ENCODE data around the gene SH3RF2.

SH3RF2 gene

DNA sequence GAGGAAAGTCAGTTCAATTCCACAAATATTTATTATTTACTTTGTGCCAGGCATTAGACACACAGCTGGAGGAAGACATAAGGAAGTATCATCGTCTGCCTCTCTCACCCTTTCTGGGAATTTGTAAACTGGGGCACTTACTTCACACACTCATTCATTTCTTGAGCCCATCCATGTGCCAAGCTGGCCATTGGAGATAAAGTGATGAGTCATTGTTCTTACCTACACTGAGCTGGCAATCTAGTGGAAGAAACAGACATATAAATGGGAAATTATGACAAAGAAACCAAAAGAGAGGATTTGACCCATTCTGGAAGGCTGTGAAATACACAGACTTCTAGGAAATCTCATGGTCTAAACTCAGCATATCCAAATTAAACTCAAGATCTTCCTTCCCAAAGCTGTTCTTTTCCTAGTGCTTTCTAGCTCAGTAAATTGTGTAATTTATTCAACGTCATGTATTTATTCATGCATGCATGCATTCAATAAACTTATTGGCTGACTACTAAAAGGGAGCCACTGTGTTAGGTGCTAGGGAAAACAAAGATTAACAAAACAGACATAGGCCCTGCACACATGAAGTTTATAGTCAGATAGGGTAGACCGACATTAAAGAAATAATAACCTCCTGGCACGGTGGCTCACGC lies 65.3 kb downstream of the SH3RF2 start:
- TF ChIP-seq, protein P1, sequence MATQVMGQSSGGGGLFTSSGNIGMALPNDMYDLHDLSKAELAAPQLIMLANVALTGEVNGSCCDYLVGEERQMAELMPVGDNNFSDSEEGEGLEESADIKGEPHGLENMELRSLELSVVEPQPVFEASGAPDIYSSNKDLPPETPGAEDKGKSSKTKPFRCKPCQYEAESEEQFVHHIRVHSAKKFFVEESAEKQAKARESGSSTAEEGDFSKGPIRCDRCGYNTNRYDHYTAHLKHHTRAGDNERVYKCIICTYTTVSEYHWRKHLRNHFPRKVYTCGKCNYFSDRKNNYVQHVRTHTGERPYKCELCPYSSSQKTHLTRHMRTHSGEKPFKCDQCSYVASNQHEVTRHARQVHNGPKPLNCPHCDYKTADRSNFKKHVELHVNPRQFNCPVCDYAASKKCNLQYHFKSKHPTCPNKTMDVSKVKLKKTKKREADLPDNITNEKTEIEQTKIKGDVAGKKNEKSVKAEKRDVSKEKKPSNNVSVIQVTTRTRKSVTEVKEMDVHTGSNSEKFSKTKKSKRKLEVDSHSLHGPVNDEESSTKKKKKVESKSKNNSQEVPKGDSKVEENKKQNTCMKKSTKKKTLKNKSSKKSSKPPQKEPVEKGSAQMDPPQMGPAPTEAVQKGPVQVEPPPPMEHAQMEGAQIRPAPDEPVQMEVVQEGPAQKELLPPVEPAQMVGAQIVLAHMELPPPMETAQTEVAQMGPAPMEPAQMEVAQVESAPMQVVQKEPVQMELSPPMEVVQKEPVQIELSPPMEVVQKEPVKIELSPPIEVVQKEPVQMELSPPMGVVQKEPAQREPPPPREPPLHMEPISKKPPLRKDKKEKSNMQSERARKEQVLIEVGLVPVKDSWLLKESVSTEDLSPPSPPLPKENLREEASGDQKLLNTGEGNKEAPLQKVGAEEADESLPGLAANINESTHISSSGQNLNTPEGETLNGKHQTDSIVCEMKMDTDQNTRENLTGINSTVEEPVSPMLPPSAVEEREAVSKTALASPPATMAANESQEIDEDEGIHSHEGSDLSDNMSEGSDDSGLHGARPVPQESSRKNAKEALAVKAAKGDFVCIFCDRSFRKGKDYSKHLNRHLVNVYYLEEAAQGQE (IDR thresholded peaks at IDR 0.05; ENCODE audit: insufficient read depth in 1 of 2, low read depth in 2 of 2, low read length in 2 of 2), result no peak
- TF ChIP-seq FOXP2 (optimal IDR thresholded peaks at IDR 0.05; ENCODE audit: borderline replicate concordance, extremely low read depth, extremely low read length, insufficient read depth) (no peak), POLR2AphosphoS5 (IDR thresholded peaks at IDR 0.05; ENCODE audit: low read depth, low read length) (no peak), TAF1 (IDR thresholded peaks at IDR 0.05; ENCODE audit: borderline replicate concordance, insufficient read depth, low read length) (no peak), SIN3A (IDR thresholded peaks at IDR 0.05; ENCODE audit: borderline replicate concordance, insufficient read depth, low read length) (no peak)

DNA sequence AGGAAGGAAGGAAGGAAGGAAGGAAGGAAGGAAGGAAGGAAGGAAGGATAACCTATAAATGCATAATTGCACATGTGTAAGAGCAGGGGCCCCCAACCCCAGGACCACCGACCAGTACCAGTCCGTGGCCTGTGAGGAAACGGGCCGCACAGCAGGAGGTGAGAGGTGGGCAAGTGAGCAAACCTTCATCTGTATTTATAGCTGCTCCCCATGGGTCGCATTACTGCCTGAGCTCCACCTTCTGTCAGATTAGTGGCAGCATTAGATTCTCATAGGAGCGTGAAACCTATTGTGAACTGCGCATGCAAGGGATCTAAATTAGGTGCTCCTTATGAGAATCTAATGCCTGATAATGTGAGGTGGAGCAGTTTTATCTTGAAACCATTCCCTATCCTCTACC lies 66.1 kb downstream of the SH3RF2 start:
- no peak for TF ChIP-seq POLR2AphosphoS5 (IDR thresholded peaks at IDR 0.05; ENCODE audit: low read depth, low read length)
- TF ChIP-seq TAF1 (IDR thresholded peaks at IDR 0.05; ENCODE audit: borderline replicate concordance, insufficient read depth, low read length), result no peak

DNA sequence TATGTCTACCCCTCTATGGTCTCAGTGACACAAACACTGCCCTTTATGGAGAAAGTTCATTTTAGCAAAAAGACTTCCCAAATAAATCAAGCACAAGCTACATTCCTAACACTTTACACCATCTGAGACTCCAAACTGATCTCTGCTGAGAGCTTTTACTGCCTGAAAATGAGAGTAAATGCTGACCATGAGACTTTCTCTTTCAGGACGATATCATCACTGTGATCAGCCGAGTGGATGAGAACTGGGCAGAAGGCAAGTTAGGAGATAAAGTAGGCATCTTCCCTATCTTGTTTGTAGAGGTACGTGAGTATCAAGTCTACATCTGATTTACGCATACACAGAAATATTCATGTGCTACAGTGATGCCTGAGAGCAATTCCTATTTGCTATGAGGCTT lies 67.5 kb downstream of the SH3RF2 start:
- no peak for TF ChIP-seq SIN3A (IDR thresholded peaks at IDR 0.05; ENCODE audit: borderline replicate concordance, insufficient read depth, low read length)
- no peak for TF ChIP-seq FOXP2 (optimal IDR thresholded peaks at IDR 0.05; ENCODE audit: borderline replicate concordance, extremely low read depth, extremely low read length, insufficient read depth)
- no peak for TF ChIP-seq TAF1 (IDR thresholded peaks at IDR 0.05; ENCODE audit: borderline replicate concordance, insufficient read depth, low read length)
- TF ChIP-seq POLR2AphosphoS5 (IDR thresholded peaks at IDR 0.05; ENCODE audit: low read depth, low read length), result no peak
- TF ChIP-seq, protein P1 (IDR thresholded peaks at IDR 0.05; ENCODE audit: insufficient read depth in 1 of 2, low read depth in 2 of 2, low read length in 2 of 2), result no peak

DNA sequence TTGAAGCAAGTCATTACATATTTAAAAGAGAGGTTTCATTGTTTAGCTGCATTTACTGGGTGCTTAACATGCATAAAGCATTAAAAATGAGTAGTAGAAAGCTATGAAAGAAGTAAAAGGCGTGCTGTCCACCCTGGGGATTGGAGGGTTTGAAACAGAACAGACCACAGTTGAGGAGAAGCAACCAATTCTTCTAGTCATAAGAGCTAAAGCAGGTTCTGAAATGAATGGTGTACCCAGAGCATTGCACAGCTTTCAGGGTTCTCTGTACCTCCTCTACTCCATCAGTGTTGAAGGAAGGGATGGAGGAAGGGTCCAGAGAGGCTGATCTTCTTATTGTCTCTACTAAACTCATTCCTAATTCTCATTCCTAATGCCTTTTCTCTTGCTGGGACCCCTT lies 68.9 kb downstream of the SH3RF2 start:
- TF ChIP-seq SIN3A (IDR thresholded peaks at IDR 0.05; ENCODE audit: borderline replicate concordance, insufficient read depth, low read length), result no peak
- TF ChIP-seq TAF1 (IDR thresholded peaks at IDR 0.05; ENCODE audit: borderline replicate concordance, insufficient read depth, low read length), result no peak
- no peak for TF ChIP-seq FOXP2 (optimal IDR thresholded peaks at IDR 0.05; ENCODE audit: borderline replicate concordance, extremely low read depth, extremely low read length, insufficient read depth)
- TF ChIP-seq, protein P1 (IDR thresholded peaks at IDR 0.05; ENCODE audit: insufficient read depth in 1 of 2, low read depth in 2 of 2, low read length in 2 of 2), result no peak
- no peak for TF ChIP-seq POLR2AphosphoS5 (IDR thresholded peaks at IDR 0.05; ENCODE audit: low read depth, low read length)

DNA sequence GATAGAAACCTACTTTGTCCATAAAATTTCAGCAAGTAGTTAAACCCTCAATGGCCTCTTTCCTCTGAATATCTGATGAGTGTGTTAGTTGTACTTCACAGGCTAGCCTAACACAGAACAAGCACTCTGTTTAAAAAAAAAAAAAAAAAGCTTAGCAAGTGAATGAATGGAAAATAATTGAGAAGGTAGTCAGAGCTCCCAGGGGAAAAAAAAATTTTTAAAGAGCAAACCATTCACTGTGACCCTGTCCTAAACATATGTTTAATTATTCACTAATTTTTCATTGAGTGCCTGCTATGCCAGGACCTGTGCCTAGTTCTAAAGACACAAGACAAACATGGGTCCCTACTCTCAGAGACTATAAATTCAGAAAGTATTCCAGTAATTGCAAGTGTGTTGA lies 69.3 kb downstream of the SH3RF2 start:
- no peak for TF ChIP-seq POLR2AphosphoS5 (IDR thresholded peaks at IDR 0.05; ENCODE audit: low read depth, low read length)
- TF ChIP-seq SIN3A (IDR thresholded peaks at IDR 0.05; ENCODE audit: borderline replicate concordance, insufficient read depth, low read length), result no peak
- TF ChIP-seq FOXP2 (optimal IDR thresholded peaks at IDR 0.05; ENCODE audit: borderline replicate concordance, extremely low read depth, extremely low read length, insufficient read depth), result no peak
- no peak for TF ChIP-seq TAF1 (IDR thresholded peaks at IDR 0.05; ENCODE audit: borderline replicate concordance, insufficient read depth, low read length)
- TF ChIP-seq, protein P1 (IDR thresholded peaks at IDR 0.05; ENCODE audit: insufficient read depth in 1 of 2, low read depth in 2 of 2, low read length in 2 of 2), result no peak
